H1 (cell line): ENCODE results near the gene ANKFY1. TPM values are rescaled to one million over a fixed set of nuclear protein-coding genes. Genes with fewer than 3 reads are reported as not detected.

Source experiments
- CHD7 ChIP-seq: fragments of 300-600 bp; sonication (generic); IDR thresholded peaks from 2 replicates; pipeline ENCODE4 v1.7.1; 2012; ENCODE audit warnings: low read length, moderate library complexity, mild to moderate bottlenecking, inconsistent platforms; ENCODE audit not compliant: insufficient replicate concordance
- GTF2F1 ChIP-seq: IDR thresholded peaks from 2 replicates; pipeline ENCODE4 v1.6.1; 2012; ENCODE audit warnings: low read depth, low read length, improper control_type of control experiment, borderline replicate concordance
- SIN3A ChIP-seq, 2 experiments: IDR thresholded peaks in 1 of 2; conservative IDR thresholded peaks in 1 of 2; 2 replicates each; pipeline ENCODE4 v1.6.1; 2011 to 2012; ENCODE audit warnings: low read length in 2 of 2, improper control_type of control experiment in 1 of 2, low read depth in 1 of 2, mild to moderate bottlenecking in 1 of 2
- SIX5 ChIP-seq: IDR thresholded peaks from 2 replicates; pipeline ENCODE4 v1.6.1; 2011; ENCODE audit warnings: mild to moderate bottlenecking, low read depth, low read length
- polyA plus RNA-seq, 7 experiments: library from polyadenylated mRNA; depleted of rRNA in 3 of 7; stranded (reverse) in 5 of 7; unstranded in 2 of 7; fragments of >200 nt in 5 of 7; fragments of 200-250 nt in 2 of 7; gene quantifications; 1 replicate in 5 of 7; 2 replicates in 1 of 7; 4 replicates in 1 of 7; pipeline versions ENCODE4 v1.2.1 to v1.2.3, GENCODE V29; 2011 to 2013; ENCODE audit warnings: missing spikeins in 2 of 7, mixed read lengths in 2 of 7
- total RNA-seq: library from RNA; stranded (reverse); fragmentation: NEBNext Ultra II Directional; extraction: Animal tissue kit (Norgen Biotek cat#: 25700); gene quantifications from 2 replicates; pipeline ENCODE4 v1.2.1, GENCODE V29; 2021

The ANKFY1 gene
- total and polyA plus RNA-seq, 2 of the 8 experiments (the other 6 are each of a cell fraction or from before 2014, with no cell fraction given), result 28.3 to 45.3 TPM

GRCh38 chr17:4301066-4301465 is 37.3 kb upstream of the ANKFY1 start (continued):
- TF ChIP-seq CHD7 (no peak), SIN3A (conservative IDR thresholded peaks at IDR 0.05 in 1 of 2, IDR thresholded peaks at IDR 0.05 in 1 of 2; ENCODE audit: low read depth in 1 of 2, low read length in 2 of 2) (no peak), SIX5 (no peak), GTF2F1 (no peak)
